ENCODE results near the gene SLC2A2.

SLC2A2 gene

GRCh38 chr3:170985304-170985703, 41.2 kb downstream of the SLC2A2 start:
- H3K9me3 ChIP-seq = no peaks in the 10 kb centered on the region
- no peak overlapping the region for H3K4me3 ChIP-seq (ENCODE audit: low read depth in 1 of 2, low read length in 1 of 2)
- H3K36me3 ChIP-seq = no peaks in the 10 kb centered on the region
- H3K4me1 ChIP-seq (ENCODE audit: control insufficient read depth in 1 of 2, insufficient read depth in 1 of 2, low read depth in 1 of 2, low read length in 1 of 2) = no peaks in the 10 kb centered on the region
- H3K27ac ChIP-seq = no peak overlapping the region
- H3K27me3 ChIP-seq = no peaks in the 10 kb centered on the region
- no peak for TF ChIP-seq CTCF (IDR thresholded peaks at IDR 0.05)

- Histone ChIP-seq H3K4me1 (ENCODE audit: control insufficient read depth in 1 of 2, insufficient read depth in 1 of 2, low read depth in 1 of 2, low read length in 1 of 2) (no peaks in the 10 kb centered on the region), H3K36me3 (no peaks in the 10 kb centered on the region), H3K9me3 (no peaks in the 10 kb centered on the region), H3K27me3 (no peaks in the 10 kb centered on the region), H3K4me3 (ENCODE audit: low read depth in 1 of 2, low read length in 1 of 2) (no peak overlapping the region), H3K27ac (no peak overlapping the region)
- no peak for TF ChIP-seq CTCF (IDR thresholded peaks at IDR 0.05)
Observed at GRCh38 chr3:170982733-170983132, 43.8 kb downstream of the SLC2A2 start.

GRCh38 chr3:170980399-170980798, 46.1 kb downstream of the SLC2A2 start:
- TF ChIP-seq CTCF (IDR thresholded peaks at IDR 0.05) = no peak
- Histone ChIP-seq H3K27ac (no peak overlapping the region), H3K27me3 (no peaks in the 10 kb centered on the region), H3K4me3 (ENCODE audit: low read depth in 1 of 2, low read length in 1 of 2) (no peak overlapping the region), H3K4me1 (ENCODE audit: control insufficient read depth in 1 of 2, insufficient read depth in 1 of 2, low read depth in 1 of 2, low read length in 1 of 2) (no peaks in the 10 kb centered on the region), H3K36me3 (no peaks in the 10 kb centered on the region), H3K9me3 (no peaks in the 10 kb centered on the region)

- no peaks in the 10 kb centered on the region for H3K36me3 ChIP-seq
- no peaks in the 10 kb centered on the region for H3K9me3 ChIP-seq
- no peaks in the 10 kb centered on the region for H3K4me1 ChIP-seq (ENCODE audit: control insufficient read depth in 1 of 2, insufficient read depth in 1 of 2, low read depth in 1 of 2, low read length in 1 of 2)
- H3K27ac ChIP-seq = no peak overlapping the region
- no peak overlapping the region for H3K4me3 ChIP-seq (ENCODE audit: low read depth in 1 of 2, low read length in 1 of 2)
- no peak for TF ChIP-seq CTCF (IDR thresholded peaks at IDR 0.05)
- no peaks in the 10 kb centered on the region for H3K27me3 ChIP-seq
Observed at GRCh38 chr3:170977949-170978745, 48.4 kb downstream of the SLC2A2 start.

- no peak overlapping the region for H3K4me3 ChIP-seq (ENCODE audit: low read depth in 1 of 2, low read length in 1 of 2)
- H3K36me3 ChIP-seq = no peaks in the 10 kb centered on the region
- no peak overlapping the region for H3K27ac ChIP-seq
- no peaks in the 10 kb centered on the region for H3K9me3 ChIP-seq
- H3K27me3 ChIP-seq = no peaks in the 10 kb centered on the region
- no peak for TF ChIP-seq CTCF (IDR thresholded peaks at IDR 0.05)
- H3K4me1 ChIP-seq (ENCODE audit: control insufficient read depth in 1 of 2, insufficient read depth in 1 of 2, low read depth in 1 of 2, low read length in 1 of 2) = no peaks in the 10 kb centered on the region
Observed at GRCh38 chr3:170976190-170976519, 50.4 kb downstream of the SLC2A2 start.

All from neutrophil (primary cell).